HG03139 (cell line): ENCODE measurements around the gene SLAIN2.

Experiments used
- ATAC-seq: cut with Tn5 transposase; IDR thresholded peaks from one replicate; pipeline ENCODE4 v1.9.1; 2021; ENCODE audit not compliant: unreplicated experiment

Gene SLAIN2

GRCh38 chr4:48334236-48334635, 7.1 kb upstream of the SLAIN2 start:
- no peak for ATAC-seq

GRCh38 chr4:48334900-48335384, 6.4 kb upstream of the SLAIN2 start:
- no peak for ATAC-seq

- ATAC-seq: no peak
Observed at GRCh38 chr4:48336146-48336870, 5.0 kb upstream of the SLAIN2 start.

- no peak for ATAC-seq
Observed at GRCh38 chr4:48337731-48338130, 3.6 kb upstream of the SLAIN2 start.

GRCh38 chr4:48339642-48340041, 1.7 kb upstream of the SLAIN2 start:
- no peak for ATAC-seq

- ATAC-seq: peak; percentile 1
Observed at GRCh38 chr4:48340276-48340964, 909 bp upstream of the SLAIN2 start.

GRCh38 chr4:48341776-48342605, 662 bp downstream of the SLAIN2 start:
- peak; percentile 8 for ATAC-seq

- no peak for ATAC-seq
Observed at GRCh38 chr4:48342606-48342880, 1.2 kb downstream of the SLAIN2 start.

- no peak for ATAC-seq
Observed at GRCh38 chr4:48343035-48343434, 1.7 kb downstream of the SLAIN2 start.

- no peak for ATAC-seq
Observed at GRCh38 chr4:48343551-48343950, 2.2 kb downstream of the SLAIN2 start.

GRCh38 chr4:48345542-48345941, 4.2 kb downstream of the SLAIN2 start:
- no peak for ATAC-seq

- ATAC-seq: no peak
Observed at GRCh38 chr4:48346594-48346993, 5.3 kb downstream of the SLAIN2 start.

GRCh38 chr4:48347282-48347921, 6.1 kb downstream of the SLAIN2 start:
- no peak for ATAC-seq

- ATAC-seq: no peak
Observed at GRCh38 chr4:48350871-48351270, 9.5 kb downstream of the SLAIN2 start.

GRCh38 chr4:48352793-48353192, 11.5 kb downstream of the SLAIN2 start:
- ATAC-seq: no peak

- ATAC-seq: no peak
Observed at GRCh38 chr4:48356355-48356754, 15.0 kb downstream of the SLAIN2 start.

- ATAC-seq: no peak
Observed at GRCh38 chr4:48360285-48361011, 19.1 kb downstream of the SLAIN2 start.

- ATAC-seq: no peak
Observed at GRCh38 chr4:48361012-48361400, 19.7 kb downstream of the SLAIN2 start.

- no peak for ATAC-seq
Observed at GRCh38 chr4:48366611-48367010, 25.3 kb downstream of the SLAIN2 start.

GRCh38 chr4:48367016-48367415, 25.7 kb downstream of the SLAIN2 start:
- no peak for ATAC-seq

- ATAC-seq: no peak
Observed at GRCh38 chr4:48368389-48368788, 27.1 kb downstream of the SLAIN2 start.
